DND-41 (cell line): ENCODE results near the gene MEG3.

Experiments
- ATAC-seq: fragments of 200-7000 bp; cut with Tn5 transposase; 3 replicates; pipeline ENCODE4 v1.9.1; 2021; ENCODE audit warnings: low read depth; ENCODE audit not compliant: insufficient read depth
- DNase-seq: peaks from one replicate; pipeline ENCODE4 v3.0.0-alpha.2; 2020
- H2AFZ ChIP-seq: 2 replicates; pipeline ENCODE4 v1.6.0; 2012; ENCODE audit warnings: low read depth, low read length
- H3K27ac ChIP-seq: 2 replicates; pipeline ENCODE4 v1.5.1; 2012; ENCODE audit warnings: low read length, inconsistent platforms
- H3K27me3 ChIP-seq: fragments of 200-600 bp; sonication (generic); 2 replicates; pipeline ENCODE4 v1.6.0; 2012; ENCODE audit warnings: low read length, mild to moderate bottlenecking, inconsistent platforms; ENCODE audit not compliant: insufficient read depth, poor library complexity
- H3K36me3 ChIP-seq: 2 replicates; pipeline ENCODE4 v1.5.1; 2012; ENCODE audit warnings: low read length, inconsistent platforms; ENCODE audit not compliant: insufficient read depth
- H3K4me1 ChIP-seq: 2 replicates; pipeline ENCODE4 v1.5.1; 2012; ENCODE audit warnings: mild to moderate bottlenecking, low read length; ENCODE audit not compliant: insufficient read depth
- H3K4me2 ChIP-seq: 2 replicates; pipeline ENCODE4 v1.6.0; 2012; ENCODE audit warnings: mild to moderate bottlenecking, moderate library complexity, low read length, inconsistent platforms; ENCODE audit not compliant: insufficient read depth
- H3K4me3 ChIP-seq, 2 experiments: fragments of 200-600 bp in 1 of 2; shearing (Covaris generic) in 1 of 2; 2 replicates each; pipeline ENCODE4 v1.5.1; 2012 to 2016; ENCODE audit warnings: inconsistent platforms in 2 of 2, low read length in 2 of 2, mild to moderate bottlenecking in 2 of 2, low read depth in 1 of 2, moderate library complexity in 1 of 2
- H3K79me2 ChIP-seq: 2 replicates; pipeline ENCODE4 v1.6.0; 2012; ENCODE audit warnings: low read length, inconsistent platforms; ENCODE audit not compliant: insufficient read depth
- H3K9ac ChIP-seq: 2 replicates; pipeline ENCODE4 v1.6.0; 2012; ENCODE audit warnings: low read depth, mild to moderate bottlenecking, inconsistent platforms, low read length, moderate library complexity
- H3K9me3 ChIP-seq: 2 replicates; pipeline ENCODE4 v1.5.1; 2012; ENCODE audit warnings: low read length, moderate library complexity, mild to moderate bottlenecking, inconsistent platforms; ENCODE audit not compliant: insufficient read depth, severe bottlenecking
- H4K20me1 ChIP-seq: 2 replicates; pipeline ENCODE4 v1.6.0; 2012; ENCODE audit warnings: low read length; ENCODE audit not compliant: insufficient read depth
- EZH2 ChIP-seq: IDR thresholded peaks from 3 replicates; pipeline ENCODE4 v1.6.1; 2012; ENCODE audit warnings: borderline replicate concordance, low read depth, mild to moderate bottlenecking, moderate library complexity, low read length, inconsistent platforms; ENCODE audit not compliant: severe bottlenecking
- TF ChIP-seq, protein P1 (sequence below): IDR thresholded peaks from 2 replicates; pipeline ENCODE4 v1.5.1; 2012; ENCODE audit warnings: borderline replicate concordance, low read length, moderate library complexity, mild to moderate bottlenecking; ENCODE audit not compliant: poor library complexity, severe bottlenecking; ENCODE audit errors: extremely low read depth

MEG3 gene

DNA sequence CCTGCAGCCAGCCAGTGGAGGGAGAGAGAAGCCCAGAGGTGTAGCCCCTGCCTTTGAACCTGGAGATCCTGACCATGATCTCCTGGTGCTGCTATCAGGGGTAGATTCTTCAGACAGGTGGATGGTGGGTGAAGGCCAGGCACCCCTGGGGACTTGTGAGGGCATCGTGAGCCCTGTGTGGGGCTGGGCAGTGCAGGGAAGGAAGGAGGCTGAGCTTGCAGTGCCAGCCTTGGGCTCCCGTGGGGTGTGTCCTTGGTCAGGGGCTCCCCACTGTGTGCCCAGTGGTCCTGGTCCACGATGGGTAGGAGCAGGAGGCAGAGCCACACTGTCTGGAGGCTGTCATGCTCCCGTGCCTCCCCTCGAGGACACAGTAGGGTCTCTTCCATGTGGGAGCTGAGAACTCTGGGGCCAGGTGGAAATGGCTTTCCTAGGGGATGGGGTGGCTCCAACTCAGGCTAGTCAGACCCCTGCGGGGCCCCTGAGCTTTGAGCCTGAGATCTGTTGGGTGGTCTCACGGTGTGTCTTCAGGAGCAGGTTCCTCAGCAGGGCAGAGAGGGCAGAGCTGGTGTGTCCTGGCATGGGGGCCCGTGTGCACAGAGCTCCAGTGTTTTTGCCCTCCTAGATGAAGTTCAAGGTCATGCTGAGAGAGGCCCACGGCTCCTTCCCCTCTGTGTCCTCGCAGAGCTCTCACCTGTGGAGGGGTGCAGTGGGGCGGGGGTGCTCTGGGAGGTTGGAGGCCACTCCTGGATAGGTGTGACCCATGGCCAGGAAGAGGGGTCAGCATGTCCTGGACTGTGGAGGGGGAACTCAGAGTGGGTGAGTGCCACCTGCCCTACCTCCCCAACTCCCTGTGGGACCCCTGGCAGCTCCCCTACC is 52.6 kb downstream of the MEG3 start:
- Histone ChIP-seq H3K4me1 (no peaks in the 10 kb centered on the region), H3K79me2 (no peaks in the 10 kb centered on the region), H3K4me3 (no peak overlapping the region), H3K27ac (no peak overlapping the region), H3K4me2 (no peak overlapping the region), H3K9ac (no peak overlapping the region), H3K27me3 (no peaks in the 10 kb centered on the region), H3K36me3 (no peaks in the 10 kb centered on the region), H3K9me3 (peaks cover 3% of the 10 kb centered on the region), H4K20me1 (no peaks in the 10 kb centered on the region), H2AFZ (no peak overlapping the region)
- no peak for DNase-seq
- TF ChIP-seq, protein P1, sequence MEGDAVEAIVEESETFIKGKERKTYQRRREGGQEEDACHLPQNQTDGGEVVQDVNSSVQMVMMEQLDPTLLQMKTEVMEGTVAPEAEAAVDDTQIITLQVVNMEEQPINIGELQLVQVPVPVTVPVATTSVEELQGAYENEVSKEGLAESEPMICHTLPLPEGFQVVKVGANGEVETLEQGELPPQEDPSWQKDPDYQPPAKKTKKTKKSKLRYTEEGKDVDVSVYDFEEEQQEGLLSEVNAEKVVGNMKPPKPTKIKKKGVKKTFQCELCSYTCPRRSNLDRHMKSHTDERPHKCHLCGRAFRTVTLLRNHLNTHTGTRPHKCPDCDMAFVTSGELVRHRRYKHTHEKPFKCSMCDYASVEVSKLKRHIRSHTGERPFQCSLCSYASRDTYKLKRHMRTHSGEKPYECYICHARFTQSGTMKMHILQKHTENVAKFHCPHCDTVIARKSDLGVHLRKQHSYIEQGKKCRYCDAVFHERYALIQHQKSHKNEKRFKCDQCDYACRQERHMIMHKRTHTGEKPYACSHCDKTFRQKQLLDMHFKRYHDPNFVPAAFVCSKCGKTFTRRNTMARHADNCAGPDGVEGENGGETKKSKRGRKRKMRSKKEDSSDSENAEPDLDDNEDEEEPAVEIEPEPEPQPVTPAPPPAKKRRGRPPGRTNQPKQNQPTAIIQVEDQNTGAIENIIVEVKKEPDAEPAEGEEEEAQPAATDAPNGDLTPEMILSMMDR: no peak
- no peak for TF ChIP-seq EZH2
- no peak for ATAC-seq

DNA sequence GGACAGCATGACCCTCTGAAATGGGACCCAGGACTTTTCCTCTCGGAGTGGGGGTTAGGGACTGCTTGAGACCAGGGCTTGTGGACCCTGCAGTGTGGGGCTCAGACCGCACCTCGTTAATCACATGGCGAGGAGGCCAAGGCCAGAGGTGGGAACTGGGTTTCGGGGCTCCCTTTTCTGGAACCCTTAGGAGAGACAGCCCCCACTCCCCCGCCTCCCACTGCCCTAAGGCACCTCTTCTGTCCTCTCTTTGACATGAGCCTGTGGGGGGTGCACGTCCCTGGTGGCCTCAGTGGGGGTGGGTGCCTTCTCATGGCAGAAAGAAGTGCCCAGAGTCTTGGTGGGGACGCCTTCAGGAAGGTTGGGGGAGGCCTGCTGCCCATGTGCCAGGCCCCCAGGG is 53.3 kb downstream of the MEG3 start:
- Histone ChIP-seq H3K4me3 (no peak overlapping the region), H3K36me3 (no peaks in the 10 kb centered on the region), H3K27ac (no peak overlapping the region), H3K9me3 (peaks cover 3% of the 10 kb centered on the region), H3K4me2 (no peak overlapping the region), H2AFZ (no peak overlapping the region), H3K79me2 (no peaks in the 10 kb centered on the region), H3K27me3 (no peaks in the 10 kb centered on the region), H3K4me1 (no peaks in the 10 kb centered on the region), H4K20me1 (no peaks in the 10 kb centered on the region), H3K9ac (no peak overlapping the region)
- ATAC-seq (no peak), DNase-seq (no peak)
- no peak for TF ChIP-seq EZH2
- TF ChIP-seq, protein P1: no peak

DNA sequence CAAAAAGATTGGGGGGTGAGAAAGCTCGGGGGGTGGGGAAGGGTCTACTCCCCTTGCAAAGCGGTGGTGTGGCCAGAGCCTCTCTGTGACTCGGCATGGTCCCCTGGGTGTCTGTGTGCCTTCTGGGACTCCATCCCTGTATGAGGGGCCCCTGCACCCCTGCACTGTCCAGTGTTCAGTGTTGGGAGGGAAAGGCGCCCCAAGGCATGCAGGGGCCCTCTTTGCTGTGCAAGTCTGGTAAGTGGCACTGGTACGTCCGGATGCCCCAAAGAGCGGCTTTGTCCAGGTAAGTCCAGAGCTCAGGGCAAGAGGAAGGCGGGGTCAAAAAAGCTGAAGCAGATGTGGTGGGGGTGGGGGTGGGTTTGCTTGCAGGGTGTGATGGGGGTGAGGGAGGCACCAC is 53.9 kb downstream of the MEG3 start:
- DNase-seq: no peak
- H3K4me2 ChIP-seq: no peak overlapping the region
- no peak overlapping the region for H2AFZ ChIP-seq
- no peaks in the 10 kb centered on the region for H3K27me3 ChIP-seq
- no peak overlapping the region for H3K4me3 ChIP-seq
- peaks cover 3% of the 10 kb centered on the region for H3K9me3 ChIP-seq
- TF ChIP-seq, protein P1: no peak
- no peak for TF ChIP-seq EZH2
- H3K4me1 ChIP-seq: no peaks in the 10 kb centered on the region
- no peaks in the 10 kb centered on the region for H4K20me1 ChIP-seq
- no peak overlapping the region for H3K27ac ChIP-seq
- no peaks in the 10 kb centered on the region for H3K36me3 ChIP-seq
- no peak for ATAC-seq
- H3K9ac ChIP-seq: no peak overlapping the region
- H3K79me2 ChIP-seq: no peaks in the 10 kb centered on the region
